ENCODE data around the gene KIAA1549.

KIAA1549 gene

DNA sequence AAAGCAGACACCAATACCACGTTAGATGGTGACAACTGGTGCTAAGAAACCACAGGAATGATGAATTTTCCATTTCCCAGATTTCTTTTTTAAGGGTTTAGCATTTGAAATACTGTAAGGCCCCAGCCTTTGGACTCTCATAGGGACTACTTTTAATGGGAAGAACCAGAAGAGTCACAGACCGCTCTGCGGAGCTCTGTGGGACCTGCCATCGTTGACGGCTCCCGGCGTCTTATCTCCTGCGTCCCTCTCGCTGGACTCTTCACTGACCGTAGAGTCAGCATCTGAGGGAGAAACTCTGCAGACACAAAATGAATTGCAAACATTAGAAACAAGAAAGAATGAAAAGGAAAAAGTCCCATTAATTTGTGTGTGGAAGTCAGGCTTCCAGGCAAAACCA lies 101.8 kb downstream of the KIAA1549 start:
- no peak for DNase-seq

GRCh38 chr7:138878856-138879255 lies 102.3 kb downstream of the KIAA1549 start:
- DNase-seq = no peak

DNA sequence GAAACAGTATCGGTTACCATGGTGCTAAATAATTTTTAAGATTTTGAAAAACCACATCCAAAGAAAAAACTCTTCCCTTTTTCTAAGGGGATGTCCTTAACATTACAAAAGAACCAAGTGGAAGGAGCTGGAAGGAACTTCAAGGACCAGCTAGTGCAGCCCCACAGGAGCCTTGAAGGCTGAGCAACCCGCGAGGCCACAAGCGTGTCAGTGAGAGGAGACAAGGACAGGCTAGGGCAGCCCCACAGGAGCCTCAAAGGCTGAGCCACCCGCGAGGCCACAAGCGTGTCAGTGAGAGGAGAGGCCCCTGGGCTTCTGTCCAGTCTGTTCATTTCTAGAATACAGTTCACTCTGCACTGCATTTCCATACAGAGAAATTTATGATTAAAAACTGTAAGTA lies 103.1 kb downstream of the KIAA1549 start:
- no peak for DNase-seq

DNA sequence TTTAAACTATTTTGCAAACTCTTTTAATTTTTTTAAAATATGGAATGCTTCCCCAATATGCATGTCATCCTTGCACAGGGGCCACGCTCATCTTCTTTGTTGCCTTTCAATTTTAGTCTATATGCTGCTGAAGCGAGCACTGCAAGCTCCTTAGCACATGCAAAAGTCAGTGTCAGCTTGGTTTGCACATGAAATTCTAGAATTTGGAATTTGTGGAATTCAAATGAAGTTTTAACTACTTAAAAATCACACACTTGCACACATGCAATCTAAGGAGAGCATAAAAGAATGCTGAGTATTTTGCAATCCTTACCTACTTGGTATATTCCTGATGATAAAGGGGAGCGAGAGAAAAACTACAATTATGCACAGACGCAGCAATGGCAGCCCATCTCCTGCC lies 104.9 kb downstream of the KIAA1549 start:
- DNase-seq = no peak

- DNase-seq = no peak
Observed at GRCh38 chr7:138875794-138876193, 105.4 kb downstream of the KIAA1549 start.

- no peak for DNase-seq
Observed at GRCh38 chr7:138873220-138873892, 107.8 kb downstream of the KIAA1549 start.

- no peak for DNase-seq
Observed at GRCh38 chr7:138872576-138872975, 108.6 kb downstream of the KIAA1549 start.

GRCh38 chr7:138871814-138872090 lies 109.4 kb downstream of the KIAA1549 start:
- no peak for DNase-seq

DNA sequence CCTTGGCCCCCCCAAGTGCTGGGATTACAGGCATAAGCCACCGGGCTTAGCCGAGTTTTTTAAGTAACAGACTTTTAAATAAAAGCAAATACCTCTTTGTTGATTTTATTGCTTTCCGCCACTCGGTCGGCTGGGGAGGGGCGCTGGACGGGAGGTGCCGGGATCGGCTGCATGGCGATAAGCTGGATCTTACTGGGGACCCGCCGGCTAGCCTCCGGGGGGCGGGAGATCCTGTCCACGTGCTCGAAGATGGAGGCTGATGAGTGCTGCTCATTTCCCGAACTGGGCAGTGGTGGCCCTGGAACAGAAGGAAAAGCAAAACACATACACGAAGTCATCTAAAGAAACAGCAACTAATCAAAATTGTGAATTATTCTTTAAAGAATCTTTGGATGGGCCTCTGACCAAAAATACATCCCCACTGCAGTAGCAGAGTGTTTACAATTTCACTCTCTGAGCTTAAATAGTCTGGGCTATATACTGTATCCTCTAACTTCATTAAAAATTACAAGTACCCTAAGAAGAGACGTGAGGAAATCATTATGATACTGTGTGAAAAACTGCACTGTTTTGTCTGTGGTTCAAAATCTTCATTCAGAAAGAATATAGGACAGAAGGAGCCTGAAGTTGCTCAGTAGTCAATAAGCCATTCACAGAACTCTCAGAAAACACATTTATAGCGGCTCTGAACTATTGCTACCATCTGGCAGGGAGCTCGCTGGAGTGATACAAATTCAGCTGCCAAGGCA lies 110.0 kb downstream of the KIAA1549 start:
- no peak for DNase-seq

GRCh38 chr7:138869353-138869752 lies 111.8 kb downstream of the KIAA1549 start:
- no peak for DNase-seq

DNA sequence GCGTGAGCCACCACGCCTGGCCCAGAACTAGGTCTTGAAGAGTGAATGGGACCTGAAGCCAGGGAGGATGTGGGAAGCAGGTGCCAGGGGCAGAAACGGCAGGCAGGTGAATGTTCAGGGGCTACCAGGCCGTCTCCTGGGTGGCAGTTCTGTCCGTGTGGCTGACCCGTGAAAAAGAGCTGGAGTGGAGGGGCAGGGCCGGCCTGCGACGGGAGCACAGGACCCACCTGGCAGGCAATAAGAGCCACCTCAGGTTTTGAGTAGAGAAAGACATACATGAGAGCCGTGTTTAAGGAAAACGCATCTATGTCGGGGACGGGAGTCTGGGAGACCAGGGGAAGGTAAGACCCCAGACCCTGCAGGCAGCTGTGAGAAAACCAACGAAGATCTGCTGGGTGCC lies 112.5 kb downstream of the KIAA1549 start:
- DNase-seq = no peak

DNA sequence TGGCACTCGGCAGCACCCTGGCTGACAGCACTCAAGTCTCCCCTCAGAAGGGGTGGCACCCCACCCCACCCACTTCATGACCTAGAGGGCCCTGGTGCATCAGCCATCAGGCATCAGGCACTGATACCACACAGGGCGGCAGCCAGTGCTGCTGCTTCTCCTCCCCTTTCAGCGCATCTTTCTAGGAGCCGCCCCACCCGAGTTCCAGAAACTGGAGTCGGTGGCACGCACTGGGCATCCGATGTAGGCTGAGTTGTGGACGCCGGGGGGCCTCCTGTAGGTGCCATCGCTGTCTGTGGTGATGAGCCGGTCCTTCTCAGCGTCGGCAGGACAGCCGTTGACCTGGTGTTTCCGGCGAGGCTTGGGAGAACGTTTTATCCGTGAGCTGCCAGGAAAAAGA lies 113.4 kb downstream of the KIAA1549 start:
- DNase-seq = no peak

DNA sequence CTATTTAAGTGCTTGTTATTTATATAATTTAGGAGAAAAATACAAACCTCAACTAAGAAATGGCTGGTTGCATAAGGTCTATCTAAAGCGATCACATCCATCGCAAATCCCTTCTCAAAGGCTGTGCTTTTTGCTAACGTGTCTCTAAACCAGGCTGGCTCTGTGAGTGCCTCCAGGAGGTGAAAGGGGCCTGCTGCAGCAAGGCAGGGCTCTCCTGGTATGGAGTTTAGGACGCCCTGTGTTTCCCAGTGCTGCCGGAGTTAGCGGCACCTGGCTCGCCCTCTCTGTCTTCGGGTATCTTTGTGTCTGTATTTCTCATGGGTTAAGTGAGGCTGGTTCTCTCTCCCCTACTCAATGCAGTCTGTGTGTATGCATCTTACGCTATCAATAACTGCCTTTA lies 114.8 kb downstream of the KIAA1549 start:
- DNase-seq = no peak

- DNase-seq = no peak
Observed at GRCh38 chr7:138865843-138866242, 115.3 kb downstream of the KIAA1549 start.

DNA sequence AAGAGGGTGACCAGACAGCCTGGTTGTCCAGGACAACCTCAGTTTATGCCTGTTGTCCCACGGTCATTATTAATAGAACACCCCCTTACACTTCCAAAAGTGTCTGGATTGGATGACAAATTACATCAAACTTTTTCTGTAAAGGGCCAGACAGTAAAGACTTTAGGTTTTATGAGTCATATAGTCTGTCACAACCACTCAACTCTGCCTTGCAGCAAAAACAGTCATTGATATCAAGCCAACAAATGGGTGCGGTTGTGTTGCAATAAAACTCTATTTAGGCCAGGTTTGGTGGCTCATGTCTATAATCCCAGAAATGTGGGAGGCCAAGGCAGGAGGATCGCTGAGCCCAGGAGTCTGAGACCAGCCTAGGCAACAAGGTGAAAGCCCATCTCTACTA lies 116.5 kb downstream of the KIAA1549 start:
- DNase-seq = no peak

DNA sequence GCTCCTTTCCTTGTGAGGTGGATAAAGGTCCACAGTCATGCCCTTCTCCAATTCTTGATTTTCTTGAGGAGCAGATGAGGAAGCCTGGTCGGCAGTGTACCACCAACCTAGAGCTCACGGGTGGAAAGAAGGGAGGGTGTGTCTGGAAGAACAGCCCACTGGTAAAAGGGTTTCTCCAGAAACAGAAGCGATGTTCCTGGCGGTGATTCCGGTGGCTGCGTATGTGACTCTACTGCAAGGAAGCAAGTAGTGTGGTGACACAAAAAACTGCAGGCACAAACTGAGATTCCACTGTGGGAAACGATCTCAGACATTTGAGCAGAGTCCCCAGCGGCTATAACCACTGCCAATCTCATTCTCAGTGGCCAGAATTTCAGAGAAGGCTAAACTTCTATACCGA lies 117.3 kb downstream of the KIAA1549 start:
- DNase-seq = no peak

DNA sequence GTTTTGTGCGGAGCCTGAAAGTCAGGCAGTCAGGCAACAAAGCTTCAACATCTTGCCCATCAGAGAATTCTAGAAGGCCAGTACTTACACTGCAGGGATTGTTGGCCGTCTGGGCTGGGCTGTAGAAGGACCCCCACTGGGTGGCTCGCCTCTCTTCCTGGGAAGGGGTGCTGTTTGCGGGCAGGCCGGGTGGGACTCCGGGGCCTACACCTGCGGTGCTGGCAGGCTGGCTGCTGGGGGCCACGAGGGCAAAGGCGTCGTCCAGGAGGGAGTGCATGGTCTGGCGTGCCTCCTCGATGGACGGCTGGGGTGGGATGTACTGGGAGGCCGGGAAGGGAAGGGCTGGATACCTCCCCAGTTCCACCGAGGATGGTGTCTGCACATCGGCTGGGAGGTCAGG lies 120.1 kb downstream of the KIAA1549 start:
- no peak for DNase-seq

DNA sequence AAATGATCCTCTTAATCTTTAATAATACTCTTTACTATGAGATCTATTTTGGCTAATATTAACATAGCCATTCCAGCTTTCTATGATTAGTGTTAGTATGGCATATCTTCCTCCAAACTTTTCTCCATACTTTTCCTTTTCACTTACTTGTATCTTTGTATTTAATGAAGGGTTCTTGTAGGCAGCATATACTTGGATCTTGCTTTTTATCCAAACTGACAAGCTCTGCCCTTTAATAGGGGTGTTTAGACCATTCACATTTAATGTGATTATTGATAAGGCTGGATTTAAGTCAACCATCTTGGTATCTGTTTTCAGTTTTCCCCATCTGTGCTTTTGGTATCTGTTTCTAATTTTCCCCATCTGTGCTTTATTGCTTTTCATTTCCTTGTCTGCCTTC lies 123.5 kb downstream of the KIAA1549 start:
- no peak for DNase-seq

- DNase-seq = no peak
Observed at GRCh38 chr7:138854115-138854645, 127.0 kb downstream of the KIAA1549 start.

- no peak for DNase-seq
Observed at GRCh38 chr7:138853448-138853847, 127.7 kb downstream of the KIAA1549 start.

GRCh38 chr7:138852469-138852868 lies 128.7 kb downstream of the KIAA1549 start:
- no peak for DNase-seq

- no peak for DNase-seq
Observed at GRCh38 chr7:138849701-138850100, 131.5 kb downstream of the KIAA1549 start.

DNA sequence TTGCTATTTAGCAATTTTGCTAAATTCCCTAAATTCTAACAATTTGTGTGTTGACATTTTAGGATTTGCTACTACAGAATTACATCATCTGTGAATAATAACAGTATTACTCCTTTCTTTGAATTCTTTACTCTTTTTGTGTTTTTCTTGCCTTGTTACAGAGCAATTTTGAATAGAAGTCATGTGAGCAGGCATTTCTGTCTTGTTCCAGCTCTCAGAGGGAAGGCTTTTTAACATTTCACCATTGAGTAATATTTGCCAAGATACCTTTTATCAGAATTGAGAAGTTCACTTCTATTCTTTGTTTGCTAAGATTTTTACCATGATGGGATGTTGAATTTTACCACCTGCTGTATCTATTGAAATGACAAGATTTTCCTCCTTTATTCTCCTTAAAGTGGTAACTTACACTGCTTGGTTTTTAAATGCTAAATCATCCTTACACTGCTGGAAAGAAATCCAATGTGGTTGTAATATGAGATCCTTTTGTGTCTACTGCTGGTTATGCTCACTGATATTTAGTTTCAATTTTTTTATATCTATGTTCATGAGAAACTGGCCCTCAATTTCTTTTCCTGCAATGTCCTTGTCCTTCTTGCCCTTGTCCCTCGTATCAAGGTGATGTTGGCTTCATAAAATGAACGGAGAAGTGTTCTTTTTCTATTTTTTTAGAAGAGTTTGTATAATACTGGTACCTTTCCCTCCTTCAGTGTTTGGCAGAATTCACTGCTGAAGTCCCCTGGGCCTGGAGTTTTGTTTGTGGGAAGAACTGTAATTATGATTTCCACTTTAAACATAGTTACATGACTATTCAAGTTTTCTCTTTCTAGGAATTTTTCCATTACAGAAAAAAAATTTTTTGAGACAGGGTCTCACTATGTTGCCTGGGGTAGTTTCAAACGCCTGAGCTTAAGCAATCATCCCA lies 132.9 kb downstream of the KIAA1549 start:
- no peak for DNase-seq

DNA sequence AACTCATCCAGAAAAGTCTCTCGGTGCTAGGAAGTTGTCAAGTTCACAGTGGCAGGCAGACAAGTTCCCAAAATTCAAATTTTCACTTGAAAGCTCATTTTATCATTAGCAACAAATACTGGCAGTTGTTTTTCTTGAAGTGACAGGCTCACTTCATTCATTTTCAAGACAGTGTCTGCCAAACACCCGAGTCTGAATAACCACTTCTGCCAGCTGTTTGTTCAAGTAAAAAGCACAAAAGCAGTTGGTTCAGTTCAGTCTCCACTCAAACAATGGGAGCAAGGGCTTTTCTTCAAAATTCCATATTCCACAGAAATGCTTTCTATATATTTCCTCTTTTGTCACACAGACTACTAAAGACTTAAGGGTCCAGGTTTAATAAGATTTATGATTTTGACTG lies 135.5 kb downstream of the KIAA1549 start:
- no peak for DNase-seq

All from NCI-H510A (cell line).